ENCODE data around the gene GSTM5. TPM values are rescaled to one million over a fixed set of nuclear protein-coding genes. Genes with fewer than 3 reads are reported as not detected.
"Not testable (repeated sequence)": the region's sequence is repeated elsewhere in the genome, so short reads cannot be mapped to it uniquely, and the experiment has no call there.

The GSTM5 gene
- total RNA-seq, 1 experiment from 2014 or later, result not detected

GRCh38 chr1:109751531-109752260 is 39.6 kb downstream of the GSTM5 start:
- H3K27ac Mint-ChIP-seq (ENCODE audit: unreplicated experiment), result no peak overlapping the region
- H3K4me3 Mint-ChIP-seq (ENCODE audit: low read depth, unreplicated experiment), result no peak overlapping the region
- no TSS peak for BruUV-seq (replicated peaks)
- intact Hi-C loops (cut with micrococcal nuclease; ENCODE audit: unreplicated experiment), result no loop called here
- CTCF ChIA-PET, result no interaction called here
- no peaks in the 10 kb centered on the region for H3K4me1 Mint-ChIP-seq (ENCODE audit: low read depth, unreplicated experiment)
- no peak for TF ChIP-seq CTCF (IDR thresholded peaks at IDR 0.05; ENCODE audit: unreplicated experiment)
- H3K9me3 Mint-ChIP-seq (ENCODE audit: low read depth, unreplicated experiment), result peaks cover 4% of the 10 kb centered on the region
- peaks cover 7% of the 10 kb centered on the region for H3K36me3 Mint-ChIP-seq (ENCODE audit: insufficient read depth, unreplicated experiment)
- DNase-seq, result no peak
- no peaks in the 10 kb centered on the region for H3K27me3 Mint-ChIP-seq (ENCODE audit: unreplicated experiment)

- no peak for DNase-seq
- Mint-ChIP-seq H3K27me3 (ENCODE audit: unreplicated experiment) (no peaks in the 10 kb centered on the region), H3K4me3 (ENCODE audit: low read depth, unreplicated experiment) (no peak overlapping the region), H3K9me3 (ENCODE audit: low read depth, unreplicated experiment) (no peaks in the 10 kb centered on the region), H3K36me3 (ENCODE audit: insufficient read depth, unreplicated experiment) (peaks cover 12% of the 10 kb centered on the region), H3K27ac (ENCODE audit: unreplicated experiment) (no peak overlapping the region), H3K4me1 (ENCODE audit: low read depth, unreplicated experiment) (no peaks in the 10 kb centered on the region)
- no TSS peak for BruUV-seq (replicated peaks)
- CTCF ChIA-PET, result no interaction called here
- no peak for TF ChIP-seq CTCF (IDR thresholded peaks at IDR 0.05; ENCODE audit: unreplicated experiment)
- intact Hi-C loops (cut with micrococcal nuclease; ENCODE audit: unreplicated experiment), result no loop called here
Measured at GRCh38 chr1:109754738-109755137, 42.7 kb downstream of the GSTM5 start.

DNA sequence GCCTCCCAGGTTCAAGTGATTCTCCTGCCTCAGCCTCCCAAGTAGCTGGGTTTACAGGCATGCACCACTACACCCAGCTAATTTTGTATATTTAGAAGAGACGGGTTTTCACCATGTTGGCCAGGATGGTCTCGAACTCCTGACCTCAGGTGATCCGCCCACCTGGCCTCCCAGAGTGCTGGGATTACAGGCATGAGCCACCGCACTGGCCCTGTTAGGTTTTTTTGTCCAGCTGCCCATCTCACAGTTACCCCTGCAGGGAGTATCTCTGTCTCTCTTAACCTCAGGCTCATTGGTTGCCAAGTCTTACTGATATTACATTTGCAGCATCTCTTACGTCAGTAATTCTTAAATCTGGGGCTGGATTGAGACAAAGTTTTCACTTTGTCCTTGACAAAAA is 44.3 kb downstream of the GSTM5 start:
- CTCF ChIA-PET, result interaction anchor here (0.5 kb wide), 1 partner anchor 512 kb away, joined by 3 read pairs; no protein-coding TSS in a partner anchor
- BruUV-seq (replicated peaks); H3K27me3 Mint-ChIP-seq (ENCODE audit: unreplicated experiment); DNase-seq; H3K4me1 Mint-ChIP-seq (ENCODE audit: low read depth, unreplicated experiment); H3K4me3 Mint-ChIP-seq (ENCODE audit: low read depth, unreplicated experiment); H3K27ac Mint-ChIP-seq (ENCODE audit: unreplicated experiment); H3K9me3 Mint-ChIP-seq (ENCODE audit: low read depth, unreplicated experiment); intact Hi-C loops (cut with micrococcal nuclease; ENCODE audit: unreplicated experiment): not testable (repeated sequence)
- peaks cover 12% of the 10 kb centered on the region for H3K36me3 Mint-ChIP-seq (ENCODE audit: insufficient read depth, unreplicated experiment)

GRCh38 chr1:109756848-109757521 is 44.9 kb downstream of the GSTM5 start:
- no TSS peak for BruUV-seq (replicated peaks)
- no peak for TF ChIP-seq CTCF (IDR thresholded peaks at IDR 0.05; ENCODE audit: unreplicated experiment)
- CTCF ChIA-PET, result interaction anchor here (0.5 kb wide), 1 partner anchor 511 kb away, joined by 3 read pairs; no protein-coding TSS in a partner anchor

More at GRCh38 chr1:109756848-109757521, 44.9 kb downstream of the GSTM5 start:
- H3K27ac Mint-ChIP-seq (ENCODE audit: unreplicated experiment), result no peak overlapping the region
- H3K4me3 Mint-ChIP-seq (ENCODE audit: low read depth, unreplicated experiment), result no peak overlapping the region
- peaks cover 10% of the 10 kb centered on the region for H3K36me3 Mint-ChIP-seq (ENCODE audit: insufficient read depth, unreplicated experiment)
- H3K9me3 Mint-ChIP-seq (ENCODE audit: low read depth, unreplicated experiment), result no peaks in the 10 kb centered on the region
- no peak for DNase-seq
- no peaks in the 10 kb centered on the region for H3K4me1 Mint-ChIP-seq (ENCODE audit: low read depth, unreplicated experiment)
- intact Hi-C loops (cut with micrococcal nuclease; ENCODE audit: unreplicated experiment), result no loop called here
- H3K27me3 Mint-ChIP-seq (ENCODE audit: unreplicated experiment), result no peaks in the 10 kb centered on the region

All from Calu3 (cell line).